Central memory CD4-positive, alpha-beta T cell (primary cell): ENCODE measurements around the gene SH3BGRL2.
"Not testable (repeated sequence)": the region's sequence is repeated elsewhere in the genome, so short reads cannot be mapped to it uniquely, and the experiment has no call there.

ENCODE experiments used
- DNase-seq: peaks from one replicate; pipeline ENCODE4 v3.0.0; 2022

SH3BGRL2 gene

DNA sequence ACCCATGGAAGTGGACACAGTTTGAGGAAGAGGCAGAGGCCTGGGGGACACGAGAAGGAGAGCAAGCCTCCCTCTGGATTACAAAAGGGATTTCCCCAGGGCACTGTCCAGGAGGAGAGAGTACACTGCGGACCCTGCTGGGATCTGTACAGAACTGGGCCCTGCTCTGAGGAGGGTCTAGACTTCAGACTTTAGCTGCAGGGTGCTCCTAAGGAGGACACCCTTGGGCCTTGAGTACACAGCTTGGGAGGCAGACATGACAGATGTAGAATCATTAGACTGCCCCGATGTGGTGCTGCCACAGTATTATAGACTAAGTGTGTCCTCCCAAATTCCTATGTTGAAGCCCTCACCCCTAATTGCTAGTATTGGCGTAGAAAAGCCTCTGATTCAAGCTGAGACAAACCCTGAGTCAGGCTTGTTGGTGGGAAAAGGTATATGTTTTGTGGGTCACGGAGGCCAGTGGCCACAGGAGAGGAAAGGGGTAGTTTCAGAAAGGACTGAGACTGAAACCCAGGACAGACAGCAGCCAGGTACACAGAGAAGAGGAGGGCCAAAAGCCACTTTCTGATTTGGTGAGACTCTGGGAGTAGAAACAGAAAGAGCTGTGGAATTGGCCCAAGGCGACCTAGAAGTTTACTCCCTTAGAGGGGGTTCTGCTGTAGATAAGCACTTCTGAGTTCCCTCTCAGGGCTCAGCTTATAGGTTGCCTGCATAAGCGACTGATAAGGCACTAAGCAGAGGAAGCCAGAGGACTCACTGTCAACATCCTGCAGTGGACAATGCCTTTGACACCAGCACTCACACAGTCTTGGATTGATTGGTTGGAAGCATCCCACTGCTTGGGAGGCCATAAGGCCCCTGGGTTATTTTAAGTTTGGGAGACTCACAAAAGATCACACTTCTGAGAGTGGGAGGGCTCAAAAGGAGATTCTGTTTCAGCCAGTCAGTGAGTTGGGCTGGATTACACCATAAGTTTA lies 16.5 kb upstream of the SH3BGRL2 start:
- no peak for DNase-seq

DNA sequence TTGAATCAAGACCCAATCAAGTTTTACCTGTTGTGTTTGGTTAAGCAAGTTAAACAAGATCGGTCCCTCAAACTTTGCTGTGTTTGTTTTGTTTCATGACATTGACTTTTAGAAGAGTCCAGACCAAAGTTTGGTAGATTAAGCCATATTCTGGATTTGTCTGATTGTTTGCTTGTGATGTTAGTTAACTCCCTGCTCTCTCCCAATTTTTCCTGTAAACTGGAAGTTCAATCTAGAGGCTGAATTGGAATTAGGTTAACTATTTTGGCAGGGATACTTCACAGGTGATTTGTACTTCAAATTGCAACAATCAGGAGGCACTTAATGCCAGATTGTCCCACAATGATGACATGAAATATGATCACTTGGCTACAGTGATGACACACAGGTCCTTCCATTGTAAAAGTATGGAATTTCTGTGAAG lies 13.6 kb upstream of the SH3BGRL2 start:
- DNase-seq, result no peak

DNA sequence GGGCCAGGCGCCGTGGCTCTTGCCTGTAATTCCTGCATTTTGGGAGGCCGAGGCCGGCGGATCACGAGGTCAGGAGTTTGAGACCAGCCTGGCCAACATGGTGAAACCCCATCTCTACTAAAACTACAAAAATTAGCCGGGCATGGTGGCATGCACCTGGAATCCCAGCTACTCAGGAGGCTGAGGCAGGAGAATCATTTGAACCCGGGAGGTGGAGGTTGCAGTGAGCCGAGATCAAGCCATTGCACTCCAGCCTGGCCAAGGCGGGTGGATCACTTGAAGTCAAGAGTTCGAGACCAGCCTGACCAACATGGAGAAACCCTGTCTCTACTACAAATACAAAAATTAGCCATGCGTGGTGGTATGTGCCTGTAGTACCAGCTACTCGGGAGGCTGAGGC lies 12.7 kb upstream of the SH3BGRL2 start:
- DNase-seq, result not testable (repeated sequence)

DNA sequence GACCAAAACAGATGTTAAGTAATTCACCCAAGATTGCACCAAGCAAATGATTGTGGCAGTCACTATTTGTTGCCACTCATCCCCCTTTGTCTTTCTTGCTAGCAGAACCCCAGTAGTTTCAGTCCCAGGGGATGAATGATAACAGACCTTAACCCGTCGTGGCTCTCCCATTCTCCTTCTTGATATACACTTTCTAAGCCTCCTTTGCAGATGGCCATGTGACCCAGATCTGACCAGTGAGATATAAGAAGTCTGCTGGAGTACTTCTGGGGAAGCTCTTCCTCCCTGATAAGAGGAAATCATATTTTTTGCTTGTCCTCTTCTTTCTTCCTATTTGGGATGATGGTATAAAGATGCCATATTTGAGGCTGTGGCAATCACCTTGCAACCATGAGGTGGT lies 9.6 kb upstream of the SH3BGRL2 start:
- DNase-seq, result no peak

DNA sequence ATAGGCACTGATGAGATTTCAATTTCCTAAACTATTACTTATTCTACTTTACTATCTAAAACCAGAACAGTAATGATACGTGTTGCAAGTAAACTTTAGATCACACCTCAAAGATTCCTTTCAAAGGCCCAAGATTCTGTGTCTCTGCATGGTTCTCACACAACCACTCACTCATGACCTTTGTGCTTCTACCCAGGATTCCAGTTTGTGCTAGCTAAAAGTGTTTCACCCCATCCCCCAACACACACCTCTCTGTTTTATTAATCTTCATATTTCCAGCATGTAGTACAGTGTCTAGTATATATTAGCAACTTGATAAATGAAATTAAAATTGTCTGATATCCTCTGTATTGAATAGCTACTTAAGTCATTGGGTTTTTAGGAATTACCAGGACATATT lies 8.8 kb upstream of the SH3BGRL2 start:
- DNase-seq, result no peak

DNA sequence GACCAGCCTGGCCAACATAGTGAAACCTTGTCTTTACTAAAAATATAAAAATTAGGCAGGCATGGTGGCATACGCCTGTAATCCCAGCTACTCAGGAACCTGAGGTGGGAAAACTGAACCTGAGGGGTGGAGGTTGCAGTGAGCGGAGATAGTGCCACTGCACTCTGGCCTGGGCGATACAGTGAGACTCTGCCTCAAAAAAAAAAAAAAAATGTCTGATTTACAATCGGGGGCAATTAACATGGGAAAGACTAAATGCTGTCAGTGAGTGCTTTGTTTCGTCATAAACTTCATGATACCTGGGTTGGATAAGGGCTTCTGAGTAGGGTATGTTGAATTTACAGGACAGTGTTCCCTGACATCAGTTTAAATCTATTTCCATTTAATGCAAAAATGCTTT lies 8.0 kb upstream of the SH3BGRL2 start:
- no peak for DNase-seq

DNA sequence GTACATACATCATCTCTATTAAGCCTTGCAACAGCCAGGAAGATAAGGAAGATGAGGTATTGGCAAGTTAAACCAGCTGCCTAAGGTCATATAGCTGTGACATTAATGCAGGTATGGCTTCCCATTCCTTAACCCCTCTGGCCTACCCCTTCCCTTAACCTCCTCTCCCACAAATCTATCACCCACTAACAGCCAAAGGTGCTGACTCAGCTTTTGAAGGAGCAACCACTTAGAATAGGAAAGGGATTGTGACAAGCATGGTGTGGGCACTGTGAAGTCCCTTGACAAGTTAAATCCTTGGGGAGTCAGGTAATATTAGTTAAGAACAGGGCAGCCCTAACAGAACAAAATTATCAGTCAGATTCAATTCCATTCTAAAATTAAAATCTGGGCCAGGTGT lies 5.4 kb upstream of the SH3BGRL2 start:
- DNase-seq, result no peak

DNA sequence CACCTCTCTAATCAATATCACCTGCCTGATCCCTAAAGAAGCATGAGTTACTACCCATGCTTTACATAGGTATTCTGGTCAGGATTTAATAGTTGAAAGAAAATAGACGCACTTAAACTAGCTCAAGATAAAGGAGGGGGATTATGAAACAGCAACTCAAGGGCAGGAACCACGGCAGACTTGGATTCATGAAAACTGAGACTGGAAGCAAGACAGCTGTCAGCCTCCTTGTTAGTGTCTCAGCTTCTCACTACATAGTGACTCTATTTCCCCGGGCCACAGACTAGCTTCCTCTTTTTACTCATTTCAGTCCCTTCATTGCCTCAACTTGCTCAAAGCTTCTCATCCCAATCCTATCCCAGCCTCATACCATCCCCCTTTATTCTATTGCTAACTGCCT lies 4.3 kb upstream of the SH3BGRL2 start:
- DNase-seq, result no peak

DNA sequence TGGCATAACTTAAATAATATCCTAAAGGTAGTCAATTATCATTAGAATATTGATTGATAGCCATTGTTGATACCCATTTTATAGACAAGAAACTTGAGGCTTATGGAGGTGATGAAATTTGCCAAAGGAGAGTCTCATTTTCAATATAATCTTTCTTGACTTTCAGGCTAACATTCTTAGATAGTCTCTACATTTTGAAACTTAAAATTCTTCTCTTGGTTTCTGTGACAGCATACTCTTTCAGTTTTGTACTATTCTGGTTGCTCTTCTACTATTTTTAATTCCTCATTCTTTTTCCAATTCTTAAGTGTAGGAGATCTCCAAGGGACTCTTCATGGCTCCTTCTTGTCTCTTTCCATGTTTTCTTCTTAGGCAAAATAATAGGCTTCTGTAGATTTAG lies 3.7 kb upstream of the SH3BGRL2 start:
- no peak for DNase-seq

DNA sequence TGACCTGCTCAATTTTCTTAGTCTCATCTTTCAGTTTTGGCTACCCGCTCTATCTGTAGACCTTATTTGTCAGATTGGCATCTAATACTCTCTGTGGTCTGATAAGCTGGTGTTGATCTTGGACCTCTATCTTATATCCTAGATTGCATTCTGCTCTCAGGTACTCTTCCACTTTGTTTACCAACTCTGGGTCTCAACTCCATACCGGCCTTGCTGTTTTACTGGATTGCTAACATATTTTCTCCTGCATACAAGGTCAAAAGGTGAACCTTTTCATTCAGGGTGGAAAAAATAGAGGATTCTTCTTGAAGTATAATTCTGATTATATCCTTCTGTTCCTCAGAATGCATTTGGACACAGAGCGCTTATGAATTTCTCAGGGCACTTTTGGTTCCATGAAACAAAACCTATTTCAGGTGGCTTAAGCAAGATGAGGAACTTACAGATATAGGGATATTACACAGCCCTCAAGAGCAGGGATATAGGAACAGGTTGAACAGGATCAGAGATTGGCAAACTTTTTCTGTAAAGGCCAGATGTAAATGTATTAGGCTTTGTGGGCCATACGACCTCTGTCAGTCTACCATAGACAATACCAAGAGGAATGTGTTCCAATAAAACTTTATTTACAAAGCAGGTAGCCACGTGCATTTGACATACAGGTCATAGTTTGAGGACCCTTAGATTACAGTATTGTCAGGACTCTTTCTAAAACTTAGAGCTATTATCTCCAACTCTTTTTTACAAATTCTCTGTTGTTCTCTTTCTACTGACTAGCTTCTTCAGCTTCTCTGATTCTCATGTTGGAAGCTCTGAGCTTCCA lies 2.5 kb upstream of the SH3BGRL2 start:
- DNase-seq, result no peak

DNA sequence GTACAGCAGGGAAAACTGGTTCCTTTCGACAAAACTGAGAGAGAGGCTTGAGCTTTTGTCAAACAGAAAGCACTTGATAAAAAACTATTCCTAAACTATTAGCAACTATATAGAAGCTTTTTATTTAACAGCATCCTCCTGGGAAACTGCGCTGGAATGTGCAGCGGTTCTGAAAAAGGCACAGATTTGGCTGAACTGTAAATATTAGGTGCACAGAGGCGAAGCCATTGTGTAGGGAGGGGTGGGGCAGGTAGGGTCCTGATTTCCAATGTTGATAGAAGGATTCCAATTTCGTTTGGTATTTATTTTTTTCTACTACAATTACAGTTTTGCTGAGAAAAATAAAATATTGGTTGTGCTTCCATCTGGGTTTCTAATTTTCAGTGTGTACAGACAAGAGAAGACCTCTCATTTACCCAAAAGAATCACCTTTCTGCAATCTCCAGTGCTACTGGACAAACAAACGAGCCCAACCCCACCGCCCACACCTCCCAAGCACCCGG lies 698 bp upstream of the SH3BGRL2 start:
- no peak for DNase-seq

DNA sequence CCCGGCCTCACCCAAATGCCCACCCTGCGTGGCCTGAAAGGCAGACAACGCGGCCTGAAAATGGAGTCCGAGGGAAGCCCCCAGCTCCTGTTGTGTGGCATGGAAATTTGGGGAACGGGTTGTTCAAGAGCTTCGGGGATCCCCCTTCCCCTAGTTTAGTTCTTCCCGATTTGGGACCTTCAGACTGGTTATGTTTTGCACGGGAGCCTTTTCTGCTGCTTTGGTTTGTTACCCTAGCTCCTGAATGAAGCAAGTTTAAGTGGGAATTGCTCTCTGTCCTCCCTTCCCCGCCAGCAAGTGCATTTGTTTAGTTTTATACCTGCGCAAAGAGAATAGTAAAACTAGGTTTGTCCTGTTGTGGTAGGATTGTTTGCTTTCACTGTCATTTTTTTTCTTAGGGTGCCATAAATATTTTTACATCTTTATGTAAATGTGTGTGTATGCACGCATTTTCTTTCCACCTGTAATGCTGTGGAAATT lies 604 bp downstream of the SH3BGRL2 start:
- no peak for DNase-seq

DNA sequence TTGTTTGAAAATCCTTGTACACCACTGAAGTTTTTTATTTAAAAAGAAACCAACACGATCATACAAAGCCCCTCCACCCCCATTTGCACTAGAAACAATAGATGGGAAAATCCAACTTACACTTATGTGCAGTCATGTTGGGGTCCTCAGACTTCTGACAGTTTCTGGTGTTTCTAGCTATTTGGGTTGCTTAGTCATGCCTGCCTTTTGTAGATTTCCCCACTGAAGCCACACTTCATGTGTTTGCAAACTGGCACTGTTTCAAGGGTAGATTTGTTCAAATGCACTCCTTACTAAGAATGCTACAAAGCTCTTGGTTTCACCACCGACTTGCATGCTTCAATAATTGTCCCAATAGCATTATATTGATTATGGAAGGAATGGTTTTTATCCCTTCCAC lies 1.5 kb downstream of the SH3BGRL2 start:
- DNase-seq, result no peak

DNA sequence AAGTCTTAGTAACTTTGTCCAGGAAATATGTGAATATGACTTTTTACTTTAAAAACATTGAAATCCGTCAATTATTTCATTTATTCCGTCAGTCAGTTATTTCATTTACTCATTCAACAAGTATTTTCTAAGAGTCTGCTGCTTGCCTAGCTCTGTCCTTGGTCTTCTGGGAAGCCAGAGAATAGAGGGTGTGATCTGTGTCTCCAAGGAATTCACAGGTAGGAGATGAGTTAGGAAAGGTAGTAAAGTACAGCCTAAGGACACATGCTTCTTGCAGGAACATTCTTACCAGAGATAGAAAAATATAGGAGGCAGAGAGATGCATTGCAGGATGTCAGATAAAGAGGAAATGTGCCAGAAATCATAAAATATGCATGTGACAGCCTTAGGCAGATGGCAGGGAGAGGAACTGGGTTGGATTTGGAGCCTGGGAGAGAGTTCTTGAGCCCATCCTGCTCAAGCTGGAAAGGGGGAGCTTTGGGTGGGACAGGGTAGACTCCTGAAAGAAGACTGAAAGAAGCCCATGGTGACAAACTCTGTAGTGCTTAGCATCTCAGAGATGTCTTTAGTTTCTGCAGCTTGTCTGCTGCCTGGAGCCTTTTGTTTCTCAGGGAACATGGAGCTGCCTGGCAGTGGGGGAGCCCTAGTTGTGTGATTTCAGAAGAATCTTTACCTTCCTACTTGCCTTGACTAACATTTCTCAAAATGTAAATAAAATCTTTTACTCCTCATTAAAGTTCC lies 3.5 kb downstream of the SH3BGRL2 start:
- no peak for DNase-seq

DNA sequence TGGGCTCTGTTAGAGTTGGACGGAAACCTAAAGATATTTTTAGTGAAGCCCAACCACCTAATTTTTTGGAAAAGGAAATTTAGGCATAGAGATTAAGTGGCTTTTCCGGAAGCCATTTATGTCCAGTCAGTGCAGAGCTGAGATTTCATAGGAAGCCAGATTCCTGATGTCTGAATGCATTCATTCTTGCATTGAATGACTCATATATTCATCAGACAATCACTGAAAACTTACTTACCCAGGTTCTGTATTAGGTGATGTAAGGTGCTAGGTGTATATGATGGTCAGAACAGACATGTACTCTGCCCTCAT lies 4.1 kb downstream of the SH3BGRL2 start:
- DNase-seq, result no peak

DNA sequence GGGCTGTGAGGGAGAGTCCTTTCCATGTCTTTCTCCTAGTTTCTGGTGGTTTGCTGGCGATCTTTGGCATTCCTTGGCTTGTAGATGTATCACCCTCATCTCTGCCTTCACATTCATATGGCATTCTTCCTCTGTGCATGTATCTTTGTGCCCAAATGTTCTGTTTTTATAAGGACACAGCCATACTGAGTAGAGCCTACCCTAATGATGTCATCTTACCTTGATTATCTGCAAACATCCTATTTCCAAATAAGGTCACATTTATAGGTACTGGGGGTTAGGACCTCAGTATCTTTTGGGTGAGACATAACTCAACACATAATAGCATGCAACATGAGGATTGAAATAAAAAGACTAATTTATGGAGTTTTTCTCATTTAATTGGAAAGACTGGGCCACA lies 5.5 kb downstream of the SH3BGRL2 start:
- no peak for DNase-seq

DNA sequence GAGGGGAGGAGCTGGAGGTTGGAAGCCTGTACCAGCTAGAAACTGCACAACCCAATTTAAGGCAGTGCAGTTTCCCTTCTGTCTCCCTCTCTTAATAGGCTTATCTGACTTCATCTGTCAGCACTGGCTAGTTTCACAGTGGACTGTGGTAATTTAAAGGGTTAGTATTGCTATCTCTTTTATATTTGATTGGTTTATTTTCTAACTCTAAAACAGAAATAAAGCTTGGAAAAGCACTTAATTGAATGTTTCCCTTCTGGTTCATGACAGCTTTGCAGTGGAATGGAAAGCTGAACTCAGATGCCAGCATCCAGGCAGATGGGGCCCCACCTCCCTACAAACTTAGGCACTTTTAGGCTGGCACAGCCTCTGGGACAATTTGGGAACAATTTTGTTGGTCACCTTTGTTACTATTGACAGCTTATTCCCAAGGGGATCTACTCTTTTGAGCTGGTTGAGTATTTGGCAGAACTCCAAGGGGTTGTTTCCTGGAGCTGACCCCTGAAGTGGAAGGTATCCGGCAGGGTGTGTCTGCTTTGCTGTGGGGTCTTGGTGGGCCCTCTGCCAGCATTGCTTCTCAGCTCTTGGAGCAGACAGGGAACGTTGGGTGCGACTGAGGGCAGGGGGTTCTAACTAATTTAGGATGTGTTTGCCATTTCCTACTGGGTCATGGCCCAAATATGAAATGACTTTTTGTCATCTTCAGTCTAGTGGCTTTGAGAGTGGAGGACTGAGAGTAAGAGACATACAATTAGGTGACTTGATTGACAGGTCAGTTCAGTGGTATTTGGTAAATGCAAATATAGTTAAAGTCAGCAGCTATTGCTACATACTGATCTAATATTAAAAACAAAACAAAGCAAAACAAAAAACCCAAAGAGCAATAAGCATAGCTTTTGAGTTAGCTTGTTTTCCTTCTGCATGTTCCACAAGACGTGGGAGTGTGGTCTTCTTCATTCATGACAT lies 9.3 kb downstream of the SH3BGRL2 start:
- DNase-seq, result no peak

DNA sequence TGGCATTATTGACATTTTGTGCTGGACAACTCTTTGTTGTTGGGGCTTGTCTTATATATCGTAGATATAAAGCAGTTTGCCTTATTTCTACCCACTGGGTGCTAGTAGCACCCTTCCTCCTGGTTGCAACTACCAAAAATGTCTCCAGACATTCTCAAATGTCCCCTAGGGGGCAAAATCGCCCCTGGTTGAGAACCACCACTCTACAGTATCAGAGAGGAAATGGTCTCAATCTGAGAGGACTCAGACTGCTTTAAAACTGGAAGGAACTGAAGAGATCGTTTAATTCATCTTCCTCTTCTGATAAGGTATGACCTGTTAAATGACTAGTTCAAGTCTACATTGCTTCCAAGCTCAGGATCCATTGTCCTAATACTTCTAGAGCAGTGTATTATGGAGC lies 14.9 kb downstream of the SH3BGRL2 start:
- no peak for DNase-seq

DNA sequence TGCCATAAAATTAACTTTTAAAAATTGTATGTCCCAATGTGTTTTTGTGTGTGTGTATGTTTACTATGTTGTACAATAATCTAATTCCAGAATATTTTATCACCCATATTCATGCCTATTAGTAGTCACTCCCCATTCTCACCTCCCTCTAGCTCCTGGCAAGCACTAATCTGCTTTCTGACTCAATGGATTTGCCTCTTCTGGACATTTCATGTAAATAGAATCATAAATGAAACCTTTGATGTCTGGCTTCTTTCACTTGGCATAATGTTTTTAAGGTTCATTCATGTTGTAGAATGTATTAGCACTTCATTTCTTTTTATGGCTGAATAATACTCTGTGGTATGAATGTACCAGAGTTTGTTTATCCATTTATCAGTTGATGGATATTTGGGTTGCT lies 15.4 kb downstream of the SH3BGRL2 start:
- no peak for DNase-seq

DNA sequence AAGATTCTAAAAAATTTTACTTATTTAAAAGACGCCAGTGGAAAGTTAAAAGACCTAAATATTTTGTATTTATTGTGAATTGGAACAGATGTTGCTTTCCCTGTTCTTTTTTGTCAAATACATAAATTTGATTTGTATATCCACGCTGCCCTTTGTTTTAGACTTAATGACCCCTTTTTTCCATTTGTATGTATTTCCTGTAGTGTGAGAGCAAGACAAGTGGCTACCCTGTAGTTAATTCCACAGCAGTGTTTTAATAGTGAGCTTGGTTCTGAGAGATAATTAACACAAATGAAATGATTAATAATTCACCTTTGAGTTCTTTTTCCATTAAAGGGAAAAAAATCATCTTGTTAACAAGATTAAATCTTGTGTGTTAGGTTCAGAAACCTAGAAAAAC lies 16.6 kb downstream of the SH3BGRL2 start:
- DNase-seq, result no peak

DNA sequence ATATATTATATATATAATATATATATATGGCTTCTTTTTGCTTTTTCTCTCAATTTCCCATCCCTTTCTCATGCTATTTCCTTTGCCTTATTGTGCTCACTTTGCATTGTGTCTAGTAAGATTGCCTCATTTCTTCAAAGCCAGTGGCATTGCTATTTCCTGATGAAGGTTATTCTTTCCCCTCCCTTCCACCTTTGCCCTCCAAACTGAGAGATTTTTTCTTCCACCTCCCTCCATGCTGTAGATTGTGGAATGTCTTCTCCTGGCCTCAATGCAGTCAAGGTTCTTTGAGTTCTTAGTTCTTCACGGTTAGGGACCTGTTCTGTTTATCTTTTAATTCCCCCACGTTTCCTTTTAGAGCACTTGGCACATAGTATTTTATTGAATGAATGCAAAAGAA lies 17.2 kb downstream of the SH3BGRL2 start:
- no peak for DNase-seq

DNA sequence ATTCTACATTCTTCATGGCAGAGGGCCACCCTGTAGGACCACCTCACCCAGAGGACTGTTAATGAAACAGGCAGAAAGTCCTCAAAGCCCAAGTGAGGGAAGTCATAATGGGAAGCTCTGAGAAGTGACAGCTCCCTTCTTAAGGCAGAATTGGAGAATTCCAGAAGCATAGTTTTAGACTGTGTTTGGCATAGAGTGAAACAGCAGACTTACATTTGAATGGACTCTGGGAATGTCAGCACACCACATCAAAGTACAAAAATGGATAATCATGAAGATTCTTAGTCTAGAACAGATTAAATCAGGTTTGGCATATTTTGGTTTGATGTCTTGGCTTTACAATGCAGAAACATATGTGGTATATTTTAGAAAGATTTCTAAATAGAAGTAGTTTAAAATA lies 17.9 kb downstream of the SH3BGRL2 start:
- DNase-seq, result no peak
